ENCODE data around the gene PTPN5.

PTPN5 gene

GRCh38 chr11:18773104-18773503 lies 18.5 kb downstream of the PTPN5 start:
- DNase-seq (no peak), ATAC-seq (no peak)

DNA sequence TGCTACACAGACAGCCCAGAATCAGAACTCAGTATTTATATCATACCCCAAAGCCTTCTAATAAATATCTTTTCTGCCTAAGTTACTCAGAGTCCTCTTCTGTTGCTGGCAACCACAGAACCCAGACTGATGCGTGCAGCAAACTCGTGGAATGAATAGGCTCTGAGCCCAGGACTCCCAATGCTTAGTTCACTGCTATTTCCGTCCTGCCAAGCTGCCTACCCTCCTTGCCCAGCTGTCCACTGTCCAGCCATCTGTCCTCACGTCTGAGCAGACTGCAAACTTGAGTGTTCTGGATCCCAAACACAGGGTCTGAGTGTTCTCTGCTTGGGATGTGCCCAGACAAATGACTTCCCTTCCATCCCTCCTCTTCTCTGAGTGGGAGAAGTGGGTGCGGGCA lies 19.4 kb downstream of the PTPN5 start:
- DNase-seq (no peak), ATAC-seq (no peak)

DNA sequence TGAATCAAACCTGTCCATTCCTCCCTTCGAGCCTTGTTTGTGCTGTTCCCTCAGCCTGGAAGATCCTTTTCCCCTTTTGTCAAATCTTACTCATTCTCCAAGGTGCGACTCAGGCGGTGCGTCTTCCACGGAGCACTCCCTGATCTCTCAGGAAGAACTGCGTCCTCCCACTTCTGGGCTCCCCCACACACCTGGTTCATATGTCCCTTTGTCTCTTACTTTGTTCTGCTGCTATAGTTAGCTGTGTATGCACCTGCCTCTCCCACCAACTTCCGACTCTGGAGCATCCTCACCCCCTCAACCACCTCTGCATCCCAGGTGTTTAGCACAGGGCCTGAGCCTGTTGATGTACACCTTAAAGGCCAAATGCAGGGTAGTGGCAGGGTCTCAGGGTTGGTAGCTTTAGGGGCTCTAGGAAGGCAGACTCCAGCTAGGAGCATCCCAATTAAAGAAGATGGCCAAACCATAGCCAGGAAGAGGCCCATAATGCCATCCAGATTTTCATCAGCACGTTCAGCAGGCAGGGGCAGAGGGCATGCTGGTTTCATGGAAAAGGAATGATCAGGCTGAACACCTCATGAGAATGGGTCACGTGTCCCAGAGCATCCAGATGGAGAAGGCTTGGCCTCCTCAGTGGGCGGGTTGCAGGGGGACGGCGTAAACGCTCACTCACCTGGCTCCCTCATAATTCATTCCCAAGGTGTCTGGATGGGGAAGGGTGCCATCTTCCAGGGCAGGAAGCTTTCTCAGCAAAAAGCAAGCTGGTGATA lies 20.1 kb downstream of the PTPN5 start:
- DNase-seq (no peak), ATAC-seq (no peak)

- ATAC-seq (no peak), DNase-seq (no peak)
Measured at GRCh38 chr11:18770479-18771125, 21.0 kb downstream of the PTPN5 start.

DNA sequence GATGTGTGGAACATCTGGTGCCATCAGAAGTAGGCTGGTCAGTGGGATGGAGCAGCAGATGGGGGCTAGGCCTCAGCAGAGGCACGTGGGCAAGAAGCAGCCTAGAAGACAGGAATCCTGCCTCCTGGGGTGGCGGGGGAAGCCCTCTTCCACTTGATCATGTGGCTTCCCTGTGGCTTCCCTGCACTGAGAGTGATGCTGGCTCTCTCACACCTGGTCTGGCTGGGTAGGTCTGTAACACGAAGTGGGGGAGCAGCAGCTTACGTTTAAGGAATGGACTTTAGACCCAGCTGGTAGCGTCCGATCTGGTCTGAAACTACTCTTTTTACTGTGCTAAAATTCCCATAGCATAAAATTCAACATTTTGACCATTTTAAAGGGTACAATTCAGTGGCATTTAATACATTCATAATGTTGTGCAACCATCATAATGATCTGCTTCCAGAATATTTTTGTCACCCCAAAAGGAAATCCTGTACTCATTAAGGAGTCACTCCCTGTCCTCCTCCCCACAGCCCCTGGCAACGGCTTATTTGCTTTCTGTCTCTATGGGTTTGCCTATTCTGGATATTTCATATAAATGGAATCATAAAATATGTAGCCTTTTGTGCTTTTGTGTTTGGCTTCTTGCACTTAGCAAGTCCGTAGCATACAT lies 21.7 kb downstream of the PTPN5 start:
- ATAC-seq (no peak), DNase-seq (no peak)

DNA sequence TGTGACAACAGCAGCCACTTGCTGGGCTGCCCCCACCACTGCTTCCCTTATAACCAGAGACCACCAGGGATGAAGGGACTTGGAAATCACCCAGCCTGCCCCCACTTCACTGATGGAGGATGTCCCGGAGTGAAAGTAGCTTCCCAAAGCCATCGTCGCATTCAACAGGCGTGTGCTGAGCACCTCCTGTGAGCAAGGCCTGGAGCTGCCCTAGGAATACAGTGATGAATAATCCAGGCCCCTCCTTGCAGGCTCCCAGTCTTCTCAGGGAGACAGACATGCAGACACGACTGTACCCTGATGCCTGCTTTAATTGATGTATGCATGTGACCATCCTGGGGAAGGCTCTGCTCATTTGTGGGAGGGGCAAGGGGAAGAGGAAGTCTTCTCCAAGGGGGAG lies 22.6 kb downstream of the PTPN5 start:
- ATAC-seq, result no peak
- DNase-seq, result no peak

DNA sequence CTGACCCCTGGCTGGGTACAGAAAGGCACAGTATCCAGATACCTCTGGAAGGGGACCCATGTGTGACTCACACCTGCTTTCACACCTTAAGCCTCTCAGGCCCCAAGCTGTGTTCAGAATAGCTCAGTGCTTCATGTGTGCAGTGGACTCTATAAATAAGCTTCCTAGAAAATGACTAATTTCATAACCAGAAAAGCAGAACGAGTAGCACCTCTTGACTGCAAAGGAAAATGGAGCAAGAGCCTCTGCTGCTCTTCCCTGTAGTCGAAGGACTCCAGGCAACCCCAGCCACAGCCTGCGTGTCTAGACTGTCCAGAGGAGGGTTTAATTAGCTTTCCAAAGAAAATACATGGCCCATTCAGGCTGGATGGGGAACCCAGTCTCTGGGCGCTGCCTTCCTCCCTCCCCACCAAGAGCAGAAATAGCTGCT lies 23.1 kb downstream of the PTPN5 start:
- ATAC-seq (peak; percentile 73), DNase-seq (peak; percentile 20)

GRCh38 chr11:18766015-18766414 lies 25.6 kb downstream of the PTPN5 start:
- ATAC-seq, result no peak
- DNase-seq, result no peak

GRCh38 chr11:18765554-18765953 lies 26.0 kb downstream of the PTPN5 start:
- ATAC-seq (no peak), DNase-seq (no peak)

DNA sequence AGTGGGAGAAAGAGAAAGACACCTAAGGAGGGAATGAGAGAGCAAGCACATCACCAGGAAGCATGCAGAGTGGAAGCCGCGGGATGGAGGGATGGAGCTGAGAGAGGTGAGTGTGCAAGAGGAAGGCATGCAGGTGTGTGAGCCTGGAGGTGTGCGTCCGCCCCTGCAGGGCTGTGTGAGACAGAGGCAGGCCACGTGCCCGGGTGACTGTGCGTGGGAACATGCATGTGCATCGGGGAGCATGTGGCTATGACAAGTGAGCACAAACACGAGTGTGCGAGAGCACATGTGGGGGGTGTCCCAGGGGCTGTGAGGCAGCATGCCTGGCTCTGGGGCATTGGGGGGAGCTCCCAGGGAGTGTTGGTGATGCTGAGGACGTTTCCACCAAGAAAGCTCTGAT lies 29.9 kb downstream of the PTPN5 start:
- ATAC-seq, result no peak
- no peak for DNase-seq

GRCh38 chr11:18761144-18761543 lies 30.5 kb downstream of the PTPN5 start:
- no peak for DNase-seq
- ATAC-seq, result no peak

GRCh38 chr11:18757811-18758210 lies 33.8 kb downstream of the PTPN5 start:
- no peak for ATAC-seq
- DNase-seq, result no peak

DNA sequence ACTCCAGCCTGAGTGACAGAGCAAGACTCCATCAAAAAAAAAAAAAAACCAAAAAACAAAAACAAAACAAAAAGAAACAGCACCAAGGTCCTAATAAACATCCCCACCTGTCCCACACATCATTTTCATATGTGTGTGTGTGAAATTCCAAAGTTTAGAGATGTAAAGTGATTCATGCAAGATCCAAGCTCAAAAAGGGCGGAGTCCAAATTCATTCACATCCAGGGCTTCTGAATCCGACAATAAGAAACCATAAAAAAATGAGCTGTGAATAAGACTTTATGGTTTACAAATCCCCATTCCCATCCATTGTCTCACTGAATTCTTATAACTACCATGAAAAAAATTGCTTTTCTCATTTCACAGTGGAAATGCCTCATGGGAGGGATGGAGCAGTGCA lies 34.7 kb downstream of the PTPN5 start:
- ATAC-seq (no peak), DNase-seq (no peak)

DNA sequence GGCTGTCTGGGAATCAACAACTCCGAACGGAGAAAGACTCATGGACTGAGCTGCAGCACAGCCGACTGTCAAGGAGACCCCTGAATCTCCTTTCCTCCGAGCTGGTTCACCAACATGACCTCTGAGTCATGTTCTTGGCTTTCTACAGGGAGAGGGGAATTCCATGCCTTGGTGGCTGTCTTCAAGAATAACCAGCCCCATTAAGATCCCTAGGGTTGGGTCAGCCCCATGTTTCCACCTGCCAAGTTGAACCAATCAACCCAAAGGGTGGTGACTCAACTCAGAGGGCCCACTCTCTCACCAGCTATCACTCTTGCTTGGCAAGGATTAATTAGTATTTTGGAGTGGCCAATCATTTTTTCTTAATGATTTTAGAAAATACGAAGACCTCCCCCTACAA lies 37.3 kb downstream of the PTPN5 start:
- ATAC-seq, result peak; percentile 84
- DNase-seq, result peak; percentile 20

DNA sequence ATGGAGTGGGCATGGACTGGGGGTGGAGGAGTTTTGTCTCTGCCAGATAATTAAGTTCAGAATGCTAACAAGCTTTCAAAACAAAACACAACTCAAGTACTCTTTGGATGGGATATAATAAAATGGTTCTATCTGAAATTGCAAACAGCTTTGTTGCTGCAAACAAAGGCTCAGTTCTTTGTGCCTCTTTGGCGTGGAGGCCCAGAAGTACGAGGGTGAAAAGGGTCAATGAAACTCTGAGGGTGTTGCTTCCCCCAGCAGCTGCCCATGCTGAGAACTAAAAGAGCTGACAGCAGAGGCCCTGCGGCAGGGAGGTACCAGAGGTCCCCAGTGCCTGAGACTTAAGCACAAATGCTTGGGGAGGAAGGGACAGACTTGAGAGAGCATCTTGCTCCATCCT lies 39.1 kb downstream of the PTPN5 start:
- DNase-seq (no peak), ATAC-seq (no peak)

GRCh38 chr11:18750944-18751343 lies 40.7 kb downstream of the PTPN5 start:
- ATAC-seq, result no peak
- DNase-seq, result no peak

DNA sequence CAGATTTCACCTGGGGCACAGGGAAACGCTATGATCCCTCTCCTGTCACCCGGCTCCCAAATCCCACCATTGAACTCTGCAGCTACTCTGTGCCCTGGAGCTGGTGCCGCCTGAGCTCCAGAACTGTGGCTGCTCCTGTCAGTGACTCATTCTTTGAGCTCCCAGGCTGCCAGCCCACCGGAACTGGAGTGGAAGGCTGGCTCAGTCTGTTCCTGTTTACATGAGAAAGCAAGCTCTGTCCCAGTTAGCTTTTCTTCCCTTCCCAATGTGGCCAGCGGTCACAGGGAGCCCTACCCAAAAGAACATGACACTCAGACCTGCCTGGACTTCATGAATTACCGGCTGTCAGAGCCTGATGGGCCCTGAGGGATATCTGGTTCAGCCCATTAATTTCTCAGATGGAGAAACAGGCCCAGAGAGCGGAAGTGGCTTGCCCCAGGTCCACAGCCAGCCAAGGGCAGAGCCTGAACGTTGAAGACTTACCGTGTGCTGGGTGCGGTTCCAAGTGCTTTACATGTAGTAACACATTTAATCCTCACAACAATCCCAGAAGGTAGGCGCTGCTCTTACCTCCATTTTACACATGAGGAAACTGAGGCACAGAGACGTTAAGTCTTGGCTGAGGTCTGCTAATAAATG lies 41.8 kb downstream of the PTPN5 start:
- no peak for DNase-seq
- no peak for ATAC-seq

- DNase-seq, result no peak
Measured at GRCh38 chr11:18748766-18749365, 42.7 kb downstream of the PTPN5 start.

DNA sequence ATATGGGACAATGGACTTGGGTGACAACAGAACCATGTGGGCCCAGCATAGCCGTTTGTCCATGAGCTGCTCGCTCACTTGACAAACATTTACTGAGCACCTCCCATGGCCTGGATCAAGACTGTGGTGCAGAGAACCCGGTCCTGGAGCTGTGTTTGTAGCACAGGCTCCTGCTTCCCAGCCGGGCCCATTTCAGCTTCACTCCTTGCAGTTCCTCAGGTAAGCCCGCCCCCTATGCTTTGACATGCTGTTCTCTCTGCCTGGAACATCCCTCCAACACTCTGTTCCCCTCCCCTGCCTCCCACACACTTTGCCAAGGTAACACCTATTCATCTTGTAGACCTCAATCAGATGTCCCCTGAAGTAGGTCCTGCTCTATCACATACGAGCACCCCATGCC lies 46.3 kb downstream of the PTPN5 start:
- no peak for ATAC-seq

More at GRCh38 chr11:18748766-18749365, 42.7 kb downstream of the PTPN5 start:
- ATAC-seq, result no peak

DNA sequence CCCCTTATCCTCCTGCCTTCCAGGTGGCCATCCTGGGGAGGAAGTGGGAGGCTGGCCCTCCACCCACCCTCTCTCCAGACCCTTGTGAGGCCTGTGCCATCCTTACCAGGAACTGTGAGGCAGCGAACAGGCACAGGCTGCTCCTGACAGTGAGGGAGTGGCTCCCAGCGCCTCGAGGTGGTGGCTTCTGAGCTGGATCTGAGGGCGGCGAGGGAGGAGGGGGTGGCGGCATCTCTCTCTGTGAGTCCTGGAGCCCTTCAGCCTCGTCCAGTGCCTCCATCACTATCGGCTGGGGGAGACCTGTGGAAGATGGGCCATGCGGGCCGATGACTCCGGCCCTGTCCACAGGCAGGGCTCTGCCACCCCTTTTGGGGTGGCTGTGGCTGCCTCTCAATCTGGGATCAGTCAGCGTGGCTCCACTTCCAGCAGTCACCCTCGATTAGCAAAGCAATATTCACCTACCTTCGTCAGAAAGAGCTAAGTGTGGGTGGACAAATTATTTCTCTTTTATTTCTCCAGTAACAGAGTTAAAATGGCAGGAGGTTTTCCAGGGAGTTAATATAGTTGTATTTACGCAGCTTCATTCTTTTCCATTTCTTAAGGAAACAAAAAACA lies 47.6 kb downstream of the PTPN5 start:
- DNase-seq (no peak), ATAC-seq (no peak)

More for the DNA sequence above, 46.3 kb downstream of the PTPN5 start:
- no peak for DNase-seq

GRCh38 chr11:18743365-18743764 lies 48.2 kb downstream of the PTPN5 start:
- ATAC-seq, result no peak
- no peak for DNase-seq

GRCh38 chr11:18741783-18742182 lies 49.8 kb downstream of the PTPN5 start:
- DNase-seq, result no peak
- no peak for ATAC-seq
